Measurements from ENCODE around the gene ZNF414. TPM values are rescaled to one million over a fixed set of nuclear protein-coding genes. Genes with fewer than 3 reads are reported as not detected.

The ZNF414 gene
- total RNA-seq, 2 donors from 2014 or later = 22.6 to 23.7 TPM

DNA sequence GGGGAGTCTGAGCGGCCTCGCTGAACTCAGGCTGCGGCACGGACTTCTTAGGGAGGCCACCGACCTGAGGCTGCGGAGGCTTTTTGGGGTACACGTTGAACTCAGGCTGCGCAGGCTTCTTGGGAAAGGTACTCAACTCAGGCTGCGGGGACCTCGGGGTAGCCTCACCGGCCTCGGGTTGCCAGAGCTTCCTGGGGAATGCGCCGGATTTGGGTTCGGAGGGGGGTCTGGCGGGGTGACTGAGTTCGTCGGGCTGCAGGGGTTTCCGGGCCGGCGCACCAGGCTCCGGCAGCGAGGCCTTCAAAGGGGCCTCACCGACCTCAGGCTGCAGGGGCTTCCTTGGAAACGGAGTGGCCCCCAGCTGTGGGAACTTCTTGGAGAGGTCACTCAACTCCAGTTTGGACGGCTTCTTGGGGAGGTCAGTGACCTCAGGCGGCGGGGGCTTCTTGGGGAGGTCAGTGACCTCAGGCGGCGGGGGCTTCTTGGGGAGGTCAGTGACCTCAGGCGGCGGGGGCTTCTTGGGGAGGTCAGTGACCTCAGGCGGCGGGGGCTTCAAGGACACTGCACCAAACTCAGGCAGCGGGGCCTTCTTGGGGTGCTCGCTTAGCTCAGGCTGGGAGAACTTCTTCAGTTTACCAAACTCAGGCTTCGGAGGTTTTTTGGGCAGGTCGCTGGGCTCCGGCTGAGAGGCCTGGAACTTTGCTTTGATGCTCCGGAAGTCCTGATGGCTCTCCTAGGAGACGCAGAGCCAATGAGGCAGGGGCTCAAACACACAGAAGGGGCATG, 14.7 kb downstream of the ZNF414 start:
- TF ChIP-seq, protein P1, sequence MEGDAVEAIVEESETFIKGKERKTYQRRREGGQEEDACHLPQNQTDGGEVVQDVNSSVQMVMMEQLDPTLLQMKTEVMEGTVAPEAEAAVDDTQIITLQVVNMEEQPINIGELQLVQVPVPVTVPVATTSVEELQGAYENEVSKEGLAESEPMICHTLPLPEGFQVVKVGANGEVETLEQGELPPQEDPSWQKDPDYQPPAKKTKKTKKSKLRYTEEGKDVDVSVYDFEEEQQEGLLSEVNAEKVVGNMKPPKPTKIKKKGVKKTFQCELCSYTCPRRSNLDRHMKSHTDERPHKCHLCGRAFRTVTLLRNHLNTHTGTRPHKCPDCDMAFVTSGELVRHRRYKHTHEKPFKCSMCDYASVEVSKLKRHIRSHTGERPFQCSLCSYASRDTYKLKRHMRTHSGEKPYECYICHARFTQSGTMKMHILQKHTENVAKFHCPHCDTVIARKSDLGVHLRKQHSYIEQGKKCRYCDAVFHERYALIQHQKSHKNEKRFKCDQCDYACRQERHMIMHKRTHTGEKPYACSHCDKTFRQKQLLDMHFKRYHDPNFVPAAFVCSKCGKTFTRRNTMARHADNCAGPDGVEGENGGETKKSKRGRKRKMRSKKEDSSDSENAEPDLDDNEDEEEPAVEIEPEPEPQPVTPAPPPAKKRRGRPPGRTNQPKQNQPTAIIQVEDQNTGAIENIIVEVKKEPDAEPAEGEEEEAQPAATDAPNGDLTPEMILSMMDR (conservative IDR thresholded peaks at IDR 0.05) = no peak
- WGBS, 2 experiments (ENCODE audit: insufficient coverage in 1 of 2, insufficient read length in 1 of 2) = 82 to 91% methylated on average over 33 to 41 of the region's 41 CpGs
- Mint-ChIP-seq H3K36me3 (ENCODE audit: low read depth) (no peaks in the 10 kb centered on the region), H3K4me1 (peaks cover 15% of the 10 kb centered on the region), H3K9me3 (no peaks in the 10 kb centered on the region), H3K27ac (no peak overlapping the region), H3K27me3 (ENCODE audit: insufficient read depth) (no peaks in the 10 kb centered on the region), H3K4me3 (no peak overlapping the region)
- Histone ChIP-seq H3K9ac (ENCODE audit: extremely low read depth, low read length, poor library complexity, severe bottlenecking) (no peak overlapping the region), H3K27ac (ENCODE audit: low read depth, low read length) (no peak overlapping the region), H3K9me3 (ENCODE audit: control insufficient read depth, low read length) (no peaks in the 10 kb centered on the region), H3K4me1 (ENCODE audit: control insufficient read depth, insufficient read depth, low read length) (no peaks in the 10 kb centered on the region), H3K27me3 (ENCODE audit: control insufficient read depth, insufficient read depth, low read length, poor library complexity, severe bottlenecking) (no peaks in the 10 kb centered on the region), H3K4me3 (ENCODE audit: low read length) (no peak overlapping the region), H3K36me3 (ENCODE audit: control insufficient read depth, insufficient read depth, low read length) (no peaks in the 10 kb centered on the region)
- DNase-seq = no peak

DNA sequence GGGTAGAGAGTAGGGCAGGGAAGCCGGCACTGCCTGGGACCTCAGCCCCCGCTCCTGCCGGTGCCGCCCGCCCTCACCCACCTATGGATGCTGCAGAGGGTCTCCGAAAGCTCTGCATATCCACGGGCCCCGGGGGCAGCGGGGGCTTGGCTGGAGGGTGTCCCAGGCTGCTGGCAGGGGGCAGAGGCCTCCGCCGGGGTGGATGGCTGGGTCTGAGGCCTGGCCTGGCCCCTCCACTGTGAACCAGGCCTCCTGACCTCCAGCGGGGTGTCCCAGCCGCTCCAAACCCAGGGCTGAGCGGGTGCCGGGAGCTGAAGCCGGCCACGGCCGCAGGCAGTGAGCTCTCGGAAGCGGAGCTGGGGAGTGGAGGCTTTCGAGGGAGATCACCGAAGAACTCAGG, 15.7 kb downstream of the ZNF414 start:
- Mint-ChIP-seq H3K9me3 (no peaks in the 10 kb centered on the region), H3K27me3 (ENCODE audit: insufficient read depth) (no peaks in the 10 kb centered on the region), H3K27ac (no peak overlapping the region), H3K4me3 (no peak overlapping the region), H3K36me3 (ENCODE audit: low read depth) (no peaks in the 10 kb centered on the region), H3K4me1 (peaks cover 12% of the 10 kb centered on the region)
- Histone ChIP-seq H3K27ac (ENCODE audit: low read depth, low read length) (no peak overlapping the region), H3K36me3 (ENCODE audit: control insufficient read depth, insufficient read depth, low read length) (no peaks in the 10 kb centered on the region), H3K9me3 (ENCODE audit: control insufficient read depth, low read length) (no peaks in the 10 kb centered on the region), H3K9ac (ENCODE audit: extremely low read depth, low read length, poor library complexity, severe bottlenecking) (no peak overlapping the region), H3K4me3 (ENCODE audit: low read length) (no peak overlapping the region), H3K27me3 (ENCODE audit: control insufficient read depth, insufficient read depth, low read length, poor library complexity, severe bottlenecking) (no peaks in the 10 kb centered on the region), H3K4me1 (ENCODE audit: control insufficient read depth, insufficient read depth, low read length) (no peaks in the 10 kb centered on the region)
- TF ChIP-seq, protein P1 (conservative IDR thresholded peaks at IDR 0.05) = no peak
- 90 to 97% methylated on average over 10 to 22 of the region's 22 CpGs for WGBS, 2 experiments (ENCODE audit: insufficient coverage in 1 of 2, insufficient read length in 1 of 2)
- DNase-seq = peak; percentile 47

DNA sequence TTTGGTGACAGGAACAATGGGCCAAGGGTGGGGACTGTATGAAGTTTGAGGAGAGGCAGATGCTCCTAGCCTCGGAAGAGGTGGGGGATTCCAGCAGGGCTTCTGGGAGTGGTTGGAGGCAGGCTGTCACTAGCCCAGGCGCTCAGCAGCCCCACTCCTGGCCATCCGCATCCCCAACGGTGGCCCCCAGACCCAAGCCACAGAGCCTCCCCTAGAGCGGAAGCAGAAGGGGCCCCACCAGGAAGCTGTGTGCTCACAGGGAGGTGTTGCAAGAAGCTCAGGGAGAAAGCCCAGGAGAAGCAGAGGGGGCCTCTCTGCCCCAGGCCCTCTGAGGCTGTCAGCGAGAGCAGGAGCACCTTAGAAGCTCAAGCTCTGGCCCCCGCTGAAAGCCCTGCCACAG, 19.8 kb downstream of the ZNF414 start:
- Histone ChIP-seq H3K27ac (ENCODE audit: low read depth, low read length) (peak overlapping the region; percentile 53), H3K4me1 (ENCODE audit: control insufficient read depth, insufficient read depth, low read length) (no peaks in the 10 kb centered on the region), H3K4me3 (ENCODE audit: low read length) (no peak overlapping the region), H3K27me3 (ENCODE audit: control insufficient read depth, insufficient read depth, low read length, poor library complexity, severe bottlenecking) (no peaks in the 10 kb centered on the region), H3K9ac (ENCODE audit: extremely low read depth, low read length, poor library complexity, severe bottlenecking) (no peak overlapping the region), H3K36me3 (ENCODE audit: control insufficient read depth, insufficient read depth, low read length) (peaks cover 7% of the 10 kb centered on the region), H3K9me3 (ENCODE audit: control insufficient read depth, low read length) (no peaks in the 10 kb centered on the region)
- H3K27me3 Mint-ChIP-seq (ENCODE audit: insufficient read depth) = no peaks in the 10 kb centered on the region
- DNase-seq = no peak
- no peak overlapping the region for H3K4me3 Mint-ChIP-seq
- no peak overlapping the region for H3K27ac Mint-ChIP-seq
- H3K36me3 Mint-ChIP-seq (ENCODE audit: low read depth) = peaks cover 2% of the 10 kb centered on the region
- H3K9me3 Mint-ChIP-seq = no peaks in the 10 kb centered on the region
- WGBS, 2 experiments (ENCODE audit: insufficient coverage in 1 of 2, insufficient read length in 1 of 2) = 77 to 88% methylated on average over 4 to 7 of the region's 7 CpGs
- H3K4me1 Mint-ChIP-seq = no peaks in the 10 kb centered on the region
- TF ChIP-seq, protein P1 (conservative IDR thresholded peaks at IDR 0.05) = no peak
